Mesenchymal stem cell (in vitro differentiated cells and primary cell): Measurements from ENCODE around the gene HYI.

ENCODE experiments used
- DNase-seq: peaks from one replicate; pipeline ENCODE4 v3.0.0-alpha.2; 2013
- H2AFZ ChIP-seq: one replicate; pipeline ENCODE4 v1.6.1; 2013; ENCODE audit warnings: low read depth, mild to moderate bottlenecking, control low read depth, inconsistent platforms, low read length, moderate library complexity
- H2AK5ac ChIP-seq: 2 replicates; pipeline ENCODE4 v1.6.1; 2013; ENCODE audit warnings: low read length, moderate library complexity, mild to moderate bottlenecking, inconsistent platforms; ENCODE audit not compliant: severe bottlenecking
- H2BK120ac ChIP-seq: one replicate; pipeline ENCODE4 v1.6.1; 2013; ENCODE audit warnings: low read depth, mild to moderate bottlenecking, inconsistent platforms, low read length, moderate library complexity
- H2BK12ac ChIP-seq, 2 experiments: one replicate each; pipeline ENCODE4 v1.6.1; 2013; ENCODE audit warnings: inconsistent platforms in 2 of 2, low read length in 2 of 2, mild to moderate bottlenecking in 2 of 2, moderate library complexity in 2 of 2, control low read depth in 1 of 2
- H2BK15ac ChIP-seq: one replicate; pipeline ENCODE4 v1.6.1; 2013; ENCODE audit warnings: mild to moderate bottlenecking, low read depth, inconsistent platforms; ENCODE audit not compliant: poor library complexity, severe bottlenecking
- H2BK5ac ChIP-seq: 2 replicates; pipeline ENCODE4 v1.6.1; 2013; ENCODE audit warnings: low read depth, mild to moderate bottlenecking, low read length, control low read depth, inconsistent platforms; ENCODE audit not compliant: poor library complexity, severe bottlenecking
- H3K14ac ChIP-seq, 2 experiments: one replicate each; pipeline ENCODE4 v1.6.1; 2013; ENCODE audit warnings: inconsistent platforms in 2 of 2, low read length in 2 of 2, control low read depth in 1 of 2, mild to moderate bottlenecking in 1 of 2, moderate library complexity in 1 of 2
- H3K18ac ChIP-seq, 2 experiments: one replicate each; pipeline ENCODE4 v1.6.1; 2013; ENCODE audit warnings: inconsistent platforms in 2 of 2, low read length in 2 of 2, control low read depth in 1 of 2, low read depth in 1 of 2, mild to moderate bottlenecking in 1 of 2
- H3K23ac ChIP-seq, 2 experiments: one replicate each; pipeline ENCODE4 v1.6.1; 2013; ENCODE audit warnings: inconsistent platforms in 2 of 2, low read length in 2 of 2, mild to moderate bottlenecking in 2 of 2, moderate library complexity in 2 of 2, control low read depth in 1 of 2
- H3K27ac ChIP-seq: 2 replicates; pipeline ENCODE4 v1.5.1; 2013; ENCODE audit warnings: mild to moderate bottlenecking, moderate library complexity, low read length, control low read depth, inconsistent platforms; ENCODE audit not compliant: poor library complexity, severe bottlenecking
- H3K27me3 ChIP-seq, 2 experiments: 2 replicates each; pipeline versions ENCODE4 v1.6.1 to v1.7.0; 2013; ENCODE audit warnings: low read length in 2 of 2, mild to moderate bottlenecking in 2 of 2, moderate library complexity in 2 of 2, control low read depth in 1 of 2, inconsistent platforms in 1 of 2; ENCODE audit not compliant: control insufficient read depth in 1 of 2, insufficient read depth in 1 of 2
- H3K36me3 ChIP-seq, 2 experiments: 2 replicates each; pipeline versions ENCODE4 v1.6.1 to v1.7.0; 2013; ENCODE audit warnings: low read length in 2 of 2, control low read depth in 1 of 2, inconsistent platforms in 1 of 2, low read depth in 1 of 2, mild to moderate bottlenecking in 1 of 2; ENCODE audit not compliant: insufficient read depth in 2 of 2, control insufficient read depth in 1 of 2
- H3K4ac ChIP-seq, 2 experiments: one replicate each; pipeline ENCODE4 v1.6.1; 2013; ENCODE audit warnings: inconsistent platforms in 2 of 2, low read length in 2 of 2, mild to moderate bottlenecking in 2 of 2, moderate library complexity in 2 of 2, control low read depth in 1 of 2, low read depth in 1 of 2
- H3K4me1 ChIP-seq: 2 replicates; pipeline ENCODE4 v1.6.1; 2013; ENCODE audit warnings: low read depth, low read length, control low read depth; ENCODE audit not compliant: control insufficient read depth, insufficient read depth
- H3K4me2 ChIP-seq: 2 replicates; pipeline ENCODE4 v1.6.1; 2013; ENCODE audit warnings: low read length, mild to moderate bottlenecking, inconsistent platforms; ENCODE audit not compliant: poor library complexity, severe bottlenecking
- H3K4me3 ChIP-seq, 2 experiments: 2 replicates each; pipeline versions ENCODE4 v1.5.1 to v1.7.0; 2013; ENCODE audit warnings: low read length in 2 of 2, mild to moderate bottlenecking in 2 of 2, control low read depth in 1 of 2, low read depth in 1 of 2; ENCODE audit not compliant: insufficient read depth in 1 of 2
- H3K79me1 ChIP-seq: replicated peaks from 2 replicates; pipeline ENCODE4 v1.6.1; 2013; ENCODE audit warnings: mild to moderate bottlenecking, control low read depth, low read length, inconsistent platforms; ENCODE audit not compliant: poor library complexity, severe bottlenecking
- H3K9ac ChIP-seq: 2 replicates; pipeline ENCODE4 v1.7.0; 2013; ENCODE audit warnings: mild to moderate bottlenecking, low read length, moderate library complexity
- H3K9me3 ChIP-seq: 2 replicates; pipeline ENCODE4 v1.7.0; 2013; ENCODE audit warnings: mild to moderate bottlenecking, low read length; ENCODE audit not compliant: control insufficient read depth
- H4K8ac ChIP-seq: one replicate; pipeline ENCODE4 v1.6.1; 2013; ENCODE audit warnings: inconsistent platforms, mild to moderate bottlenecking, low read length, moderate library complexity
- H4K91ac ChIP-seq: one replicate; pipeline ENCODE4 v1.6.1; 2013; ENCODE audit warnings: mild to moderate bottlenecking, low read length, inconsistent platforms
- WGBS: methylation state at CpG from one replicate; pipeline ENCODE4 v1.1.7; 2013; ENCODE audit warnings: mixed read lengths; 5-methylcytosine and 5-hydroxymethylcytosine counted together

Gene HYI

GRCh38 chr1:43434256-43434655, 19.5 kb downstream of the HYI start:
- Histone ChIP-seq H3K4me1 (no peaks in the 10 kb centered on the region), H3K23ac (no peak overlapping the region), H2BK5ac (no peak overlapping the region), H2AFZ (no peak overlapping the region), H4K8ac (no peak overlapping the region), H3K18ac (no peak overlapping the region), H3K27ac (no peak overlapping the region), H2BK12ac (no peak overlapping the region), H3K4ac (no peak overlapping the region), H4K91ac (no peak overlapping the region), H3K4me3 (no peak overlapping the region), H3K79me1 (peaks cover 2% of the 10 kb centered on the region), H3K9me3 (no peaks in the 10 kb centered on the region), H3K27me3 (no peaks in the 10 kb centered on the region), H3K14ac (no peak overlapping the region), H2BK120ac (no peak overlapping the region), H3K9ac (no peak overlapping the region), H3K4me2 (no peak overlapping the region), H2AK5ac (no peak overlapping the region), H3K36me3 (peaks cover 83 to 84% of the 10 kb centered on the region in 2 experiments), H2BK15ac (no peak overlapping the region)
- DNase-seq: no peak
- WGBS: 100% methylated on average over 6 of the region's 7 CpGs

GRCh38 chr1:43432907-43433306, 20.8 kb downstream of the HYI start:
- H3K4me3 ChIP-seq: no peak overlapping the region
- WGBS: 100% methylated on average over 3 of the region's 5 CpGs
- DNase-seq: no peak
- H4K91ac ChIP-seq: no peak overlapping the region
- H3K18ac ChIP-seq: no peak overlapping the region
- no peak overlapping the region for H3K4me2 ChIP-seq
- H2BK12ac ChIP-seq: no peak overlapping the region
- H3K27me3 ChIP-seq: no peaks in the 10 kb centered on the region
- no peaks in the 10 kb centered on the region for H3K79me1 ChIP-seq
- no peak overlapping the region for H3K9ac ChIP-seq
- no peaks in the 10 kb centered on the region for H3K4me1 ChIP-seq
- no peak overlapping the region for H3K23ac ChIP-seq
- no peak overlapping the region for H2BK15ac ChIP-seq
- H4K8ac ChIP-seq: no peak overlapping the region
- no peak overlapping the region for H2AK5ac ChIP-seq
- H2BK120ac ChIP-seq: no peak overlapping the region
- H3K36me3 ChIP-seq: peaks cover 82 to 84% of the 10 kb centered on the region in 2 experiments
- H3K9me3 ChIP-seq: no peaks in the 10 kb centered on the region
- H2BK5ac ChIP-seq: no peak overlapping the region
- H3K4ac ChIP-seq: no peak overlapping the region
- no peak overlapping the region for H3K27ac ChIP-seq
- H2AFZ ChIP-seq: no peak overlapping the region
- no peak overlapping the region for H3K14ac ChIP-seq

GRCh38 chr1:43432171-43432860, 21.4 kb downstream of the HYI start:
- H2BK5ac ChIP-seq: no peak overlapping the region
- H3K9ac ChIP-seq: no peak overlapping the region
- no peak overlapping the region for H2AK5ac ChIP-seq
- no peak overlapping the region for H2AFZ ChIP-seq
- H2BK15ac ChIP-seq: no peak overlapping the region
- no peak overlapping the region for H2BK120ac ChIP-seq
- H3K4me3 ChIP-seq: no peak overlapping the region
- H3K79me1 ChIP-seq: no peaks in the 10 kb centered on the region
- H4K8ac ChIP-seq: no peak overlapping the region
- no peak overlapping the region for H3K4me2 ChIP-seq
- no peak overlapping the region for H2BK12ac ChIP-seq
- H3K4ac ChIP-seq: no peak overlapping the region
- H3K27ac ChIP-seq: no peak overlapping the region
- H3K36me3 ChIP-seq: peaks cover 82 to 84% of the 10 kb centered on the region in 2 experiments
- no peak overlapping the region for H3K14ac ChIP-seq
- H3K18ac ChIP-seq: no peak overlapping the region
- DNase-seq: no peak
- no peaks in the 10 kb centered on the region for H3K9me3 ChIP-seq
- 99% methylated on average over 8 of the region's 9 CpGs for WGBS
- H4K91ac ChIP-seq: no peak overlapping the region
- no peak overlapping the region for H3K23ac ChIP-seq
- H3K27me3 ChIP-seq: no peaks in the 10 kb centered on the region
- no peaks in the 10 kb centered on the region for H3K4me1 ChIP-seq

- Histone ChIP-seq H3K9me3 (no peaks in the 10 kb centered on the region), H3K4me1 (no peaks in the 10 kb centered on the region), H2BK12ac (no peak overlapping the region), H2BK5ac (no peak overlapping the region), H2AFZ (no peak overlapping the region), H3K4me2 (no peak overlapping the region), H2AK5ac (no peak overlapping the region), H3K9ac (no peak overlapping the region), H3K27me3 (no peaks in the 10 kb centered on the region), H3K18ac (no peak overlapping the region), H2BK15ac (no peak overlapping the region), H3K36me3 (peaks cover 83 to 85% of the 10 kb centered on the region in 2 experiments), H4K91ac (no peak overlapping the region), H3K14ac (no peak overlapping the region), H3K23ac (no peak overlapping the region), H3K79me1 (no peaks in the 10 kb centered on the region), H3K4me3 (no peak overlapping the region), H3K4ac (no peak overlapping the region), H3K27ac (no peak overlapping the region), H4K8ac (no peak overlapping the region), H2BK120ac (no peak overlapping the region)
- 98% methylated on average over 9 of the region's 9 CpGs for WGBS
- no peak for DNase-seq
These were observed 22.1 kb downstream of the HYI start for GRCh38 chr1:43431676-43432075.
